HL-60 (cell line): ENCODE results near the gene MRM2.

ENCODE experiments used
- DNase-seq, 2 experiments: peaks; one replicate each; pipeline ENCODE4 v3.0.0-alpha.2; 2010 to 2020; ENCODE audit warnings: low read depth in 1 of 2, low spot score in 1 of 2
- H3K27ac ChIP-seq: fragments of 250-450 bp; sonication (Bioruptor Pico); replicated peaks from 2 replicates; pipeline ENCODE4 v1.5.1; 2020; ENCODE audit warnings: mild to moderate bottlenecking, moderate library complexity
- H3K27me3 ChIP-seq: fragments of 250-450 bp; sonication (Bioruptor Pico); 2 replicates; pipeline ENCODE4 v1.5.1; 2021; ENCODE audit warnings: mild to moderate bottlenecking, moderate library complexity; ENCODE audit not compliant: insufficient read depth, poor library complexity, severe bottlenecking
- H3K4me3 ChIP-seq: replicated peaks from 2 replicates; pipeline ENCODE4 v1.5.1; 2011; ENCODE audit warnings: mild to moderate bottlenecking, control low read depth, low read length; ENCODE audit not compliant: insufficient read depth
- CTCF ChIP-seq: IDR thresholded peaks from one replicate; pipeline ENCODE4 v1.5.1; 2011; ENCODE audit warnings: low read length, control low read depth, inconsistent platforms; ENCODE audit not compliant: insufficient read depth
- GABPA ChIP-seq: IDR thresholded peaks from 2 replicates; pipeline ENCODE4 v1.6.1; 2012; ENCODE audit warnings: low read depth
- POLR2AphosphoS5 ChIP-seq: IDR thresholded peaks from 2 replicates; pipeline ENCODE4 v1.6.1; 2012; ENCODE audit warnings: low read depth
- REST ChIP-seq: IDR thresholded peaks from 2 replicates; pipeline ENCODE4 v1.6.1; 2012; ENCODE audit warnings: low read depth; ENCODE audit not compliant: insufficient replicate concordance
- SPI1 ChIP-seq: IDR thresholded peaks from 2 replicates; pipeline ENCODE4 v1.6.1; 2012; ENCODE audit warnings: low read depth, mild to moderate bottlenecking, borderline replicate concordance
- long read RNA-seq: library from polyadenylated mRNA; unstranded; transcript quantifications from one replicate; pipeline ENCODE4 v2.0.0, GENCODE V29; 2020

Gene MRM2
- long read RNA-seq, transcript MRM2-204 (3 exons, 1,819 nt), result minor isoform, 20 of 386 reads
- long read RNA-seq, transcript MRM2-201 (3 exons, 1,601 nt), result major isoform, 167 of 386 reads
- long read RNA-seq, transcript MRM2-205 (4 exons, 2,511 nt), result minor isoform, 48 of 386 reads
- long read RNA-seq, partial matches to known transcripts, result 52 of 386 reads
- long read RNA-seq, other reads (novel, unspliced or antisense), result 99 of 386 reads

GRCh38 chr7:2241580-2242540, at the start of gene MRM2, which contains the start of gene NUDT1:
Gene MRM2 (minus strand): TSS chr7:2242205. CDS start chr7:2242169, 36 bp downstream.
Gene NUDT1 (plus strand): TSS chr7:2242226. CDS start chr7:2244575, 2,349 bp downstream.
- peak; percentile 74 to 82 for DNase-seq
- TF ChIP-seq SPI1, result peak; percentile 33; the same call in 1 of the 2 replicates
- no peak for TF ChIP-seq CTCF
- peak; percentile 69 for TF ChIP-seq REST
- TF ChIP-seq GABPA, result peak; percentile 95
- TF ChIP-seq POLR2AphosphoS5, result peak; percentile 89
- Histone ChIP-seq H3K27ac (peak within 1 kb of the TSS; percentile 81), H3K4me3 (peak within 1 kb of the TSS; percentile 91), H3K27me3 (no peaks in the 10 kb centered on the region)

GRCh38 chr7:2290877-2291276, 48.9 kb upstream of the MRM2 start:
- H3K27ac ChIP-seq, result no peak overlapping the region
- TF ChIP-seq REST (no peak), SPI1 (no peak), GABPA (no peak), POLR2AphosphoS5 (no peak), CTCF (no peak)
- no peak for DNase-seq
- H3K4me3 ChIP-seq, result no peak overlapping the region
- no peaks in the 10 kb centered on the region for H3K27me3 ChIP-seq

GRCh38 chr7:2289621-2290020, 47.6 kb upstream of the MRM2 start:
- no peak overlapping the region for H3K27ac ChIP-seq
- TF ChIP-seq POLR2AphosphoS5 (no peak), SPI1 (no peak), REST (no peak), GABPA (no peak), CTCF (no peak)
- H3K4me3 ChIP-seq, result no peak overlapping the region
- no peaks in the 10 kb centered on the region for H3K27me3 ChIP-seq
- DNase-seq, result no peak
